A549 (cell line): Measurements from ENCODE around the gene CLEC4M. TPM values are rescaled to one million over a fixed set of nuclear protein-coding genes. Genes with fewer than 3 reads are reported as not detected.

ENCODE experiments used
- ATAC-seq, 2 experiments: fragments of 200-7000 bp in 1 of 2; fragments of >200 bp in 1 of 2; cut with Nextera tagmentation in 1 of 2; cut with Tn5 transposase in 1 of 2; 3 replicates each; pipeline versions ENCODE4 v1.8.0 to v1.9.1; 2018 to 2020; ENCODE audit warnings: mild to moderate bottlenecking in 1 of 2, moderate library complexity in 1 of 2
- CTCF ChIA-PET: fragments of 300-600 bp; sonication (Branson Sonifier 250); formaldehyde crosslinking; extraction: SDS; loops from one replicate; lab custom pipeline; 2021; ENCODE audit warnings: antibody characterized with exemption, inconsistent platforms; lab: Yijun Ruan, JAX
- POLR2A ChIA-PET: fragments of 350-600 bp; formaldehyde crosslinking; extraction: SDS; loops from one replicate; lab custom pipeline; 2021; ENCODE audit warnings: antibody characterized with exemption, inconsistent platforms; lab: Yijun Ruan, JAX
- DNase-seq, 2 experiments: peaks; one replicate each; pipeline versions ENCODE4 v3.0.0 to v3.0.0-alpha.2; 2011 to 2016; ENCODE audit warnings: low read depth in 1 of 2, low spot score in 1 of 2
- FAIRE-seq: peaks from 2 replicates; lab custom pipeline; 2011; peaks lifted over from hg19 to GRCh38; lab: Jason Lieb, UNC
- H3K27ac ChIP-seq, 2 experiments: fragments of >200 bp; sonication (Bioruptor Twin); formaldehyde crosslinking; 3 replicates each; pipeline ENCODE4 v1.5.1; 2016 to 2017
- H3K4me1 ChIP-seq: fragments of >200 bp; sonication (Bioruptor Twin); formaldehyde crosslinking; 3 replicates; pipeline ENCODE4 v1.6.1; 2016
- H3K4me2 ChIP-seq: fragments of >200 bp; sonication (Bioruptor Twin); formaldehyde crosslinking; 3 replicates; pipeline ENCODE4 v1.6.1; 2016
- H3K4me3 ChIP-seq: fragments of >200 bp; sonication (Bioruptor Twin); formaldehyde crosslinking; 3 replicates; pipeline ENCODE4 v1.5.1; 2016
- H3K9me3 ChIP-seq: fragments of >200 bp; sonication (Bioruptor Twin); formaldehyde crosslinking; 3 replicates; pipeline ENCODE4 v1.6.1; 2016
- ATOH8 ChIP-seq: fragments of 250-450 bp; sonication (Bioruptor Pico); IDR thresholded peaks from 2 replicates; pipeline ENCODE4 v1.5.0; 2020; ENCODE audit warnings: low read depth, mild to moderate bottlenecking, moderate library complexity
- CBX2 ChIP-seq: fragments of 200-600 bp; sonication (generic); IDR thresholded peaks from 2 replicates; pipeline ENCODE4 v1.6.1; 2016; ENCODE audit warnings: low read depth, mild to moderate bottlenecking, borderline replicate concordance
- CEBPB ChIP-seq, 2 experiments: fragments of >200 bp in 1 of 2; sonication (Bioruptor Twin) in 1 of 2; formaldehyde crosslinking in 1 of 2; IDR thresholded peaks; 2 replicates each; pipeline ENCODE4 v1.6.1; 2012 to 2016
- CHD2 ChIP-seq: fragments of 150-350 bp; IDR thresholded peaks from 2 replicates; pipeline ENCODE4 v1.6.1; 2014; ENCODE audit warnings: low read length; ENCODE audit not compliant: partially characterized antibody
- EHF ChIP-seq: fragments of 250-450 bp; sonication (Bioruptor Pico); IDR thresholded peaks from 2 replicates; pipeline ENCODE4 v1.5.0; 2020; ENCODE audit warnings: mild to moderate bottlenecking
- ESRRA ChIP-seq: fragments of 150-350 bp; IDR thresholded peaks from 2 replicates; pipeline ENCODE4 v1.6.1; 2014; ENCODE audit warnings: mild to moderate bottlenecking, low read length, borderline replicate concordance
- FOSB ChIP-seq: fragments of 250-450 bp; sonication (Bioruptor Pico); IDR thresholded peaks from 2 replicates; pipeline ENCODE4 v1.5.0; 2020; ENCODE audit warnings: mild to moderate bottlenecking, moderate library complexity
- FOXS1 ChIP-seq: fragments of 250-450 bp; sonication (Bioruptor Pico); IDR thresholded peaks from 2 replicates; pipeline ENCODE4 v1.5.0; 2020; ENCODE audit warnings: mild to moderate bottlenecking, moderate library complexity
- HMGXB4 ChIP-seq: fragments of 250-450 bp; sonication (Bioruptor Pico); IDR thresholded peaks from 2 replicates; pipeline ENCODE4 v1.5.0; 2021; ENCODE audit warnings: mild to moderate bottlenecking, moderate library complexity, borderline replicate concordance
- HOXB5 ChIP-seq: fragments of 250-450 bp; sonication (Bioruptor Pico); IDR thresholded peaks from 2 replicates; pipeline ENCODE4 v1.5.0; 2020; ENCODE audit warnings: mild to moderate bottlenecking, moderate library complexity
- MAFK ChIP-seq: fragments of 450-650 bp; IDR thresholded peaks from 2 replicates; pipeline ENCODE4 v1.6.1; 2014; ENCODE audit not compliant: partially characterized antibody
- MAX ChIP-seq: IDR thresholded peaks from 2 replicates; pipeline ENCODE4 v1.6.1; 2012
- MAZ ChIP-seq: fragments of 150-350 bp; IDR thresholded peaks from 2 replicates; pipeline ENCODE4 v1.6.1; 2014; ENCODE audit warnings: antibody characterized with exemption, low read depth, low read length, borderline replicate concordance
- NPAS2 ChIP-seq: fragments of 250-450 bp; sonication (Bioruptor Pico); IDR thresholded peaks from 2 replicates; pipeline ENCODE4 v1.8.0; 2022; ENCODE audit warnings: mild to moderate bottlenecking, moderate library complexity, borderline replicate concordance
- POLR2A ChIP-seq: IDR thresholded peaks from 2 replicates; pipeline ENCODE4 v1.6.1; 2012; ENCODE audit warnings: mild to moderate bottlenecking, low read length
- POLR2AphosphoS2 ChIP-seq: conservative IDR thresholded peaks from 2 replicates; pipeline ENCODE4 v1.6.1; 2012; ENCODE audit warnings: low read length, improper control_type of control experiment, inconsistent platforms
- RCOR1 ChIP-seq: fragments of 150-350 bp; IDR thresholded peaks from 2 replicates; pipeline ENCODE4 v1.6.1; 2014; ENCODE audit warnings: antibody characterized with exemption, low read length, low read depth
- RFX5 ChIP-seq: fragments of 450-650 bp; IDR thresholded peaks from 2 replicates; pipeline ENCODE4 v1.7.1; 2014; ENCODE audit warnings: antibody characterized with exemption, mild to moderate bottlenecking, moderate library complexity
- SMC3 ChIP-seq: fragments of >200 bp; sonication (Bioruptor Twin); formaldehyde crosslinking; IDR thresholded peaks from 3 replicates; pipeline ENCODE4 v1.6.1; 2018; ENCODE audit warnings: inconsistent platforms
- USF2 ChIP-seq: fragments of 450-650 bp; IDR thresholded peaks from 2 replicates; pipeline ENCODE4 v1.6.1; 2014; ENCODE audit warnings: antibody characterized with exemption
- ZFP36 ChIP-seq: fragments of 450-650 bp; IDR thresholded peaks from 2 replicates; pipeline ENCODE4 v1.6.1; 2014; ENCODE audit warnings: borderline replicate concordance; ENCODE audit not compliant: partially characterized antibody
- WGBS: methylation state at CpG from one replicate; pipeline ENCODE4 v1.1.6; 2017; ENCODE audit errors: missing lambda C conversion rate; 5-methylcytosine and 5-hydroxymethylcytosine counted together
- polyA plus RNA-seq, 4 experiments: library from polyadenylated mRNA; depleted of rRNA in 3 of 4; stranded (reverse); fragments of >200 nt; fragmentation: RNase III in 1 of 4; extraction: RNeasy Plus Mini Kit Qiagen cat#74134 plus additional on column Dnase treatment in 1 of 4; gene quantifications; 2 replicates in 3 of 4; 3 replicates in 1 of 4; pipeline ENCODE4 v1.2.3, GENCODE V29; 2011 to 2017

CLEC4M gene
- polyA plus RNA-seq, 2 of the 4 experiments (the other 2 are of a cell fraction): not detected

- CTCF ChIA-PET: interaction anchor here (1.4 kb wide), 1 partner anchor 168 kb away, joined by 3 read pairs; no protein-coding TSS in a partner anchor
- WGBS: 0% methylated on average over 1 of the region's 1 CpG
- no peak for ATAC-seq
- POLR2A ChIA-PET: no interaction called here
- H3K4me1 ChIP-seq: no peaks in the 10 kb centered on the region
- H3K4me2 ChIP-seq: no peak overlapping the region
- no peak overlapping the region for H3K4me3 ChIP-seq
- FAIRE-seq: no peak
- H3K27ac ChIP-seq: no peak overlapping the region
- no peak for TF ChIP-seq FOSB (CRISPR knock-in tag)
- no peak for TF ChIP-seq HOXB5 (CRISPR knock-in tag)
- no peak for TF ChIP-seq EHF
- no peak for TF ChIP-seq FOXS1 (CRISPR knock-in tag)
- TF ChIP-seq ZFP36: no peak
- no peak for TF ChIP-seq CHD2
- no peak for TF ChIP-seq MAX
- TF ChIP-seq MAFK: no peak
- no peak for TF ChIP-seq ATOH8 (CRISPR knock-in tag)
- no peak for TF ChIP-seq POLR2AphosphoS2
- no peak for TF ChIP-seq RFX5
- TF ChIP-seq HMGXB4 (CRISPR knock-in tag): no peak
- TF ChIP-seq RCOR1: no peak
- TF ChIP-seq POLR2A: no peak
- TF ChIP-seq ESRRA: no peak
- H3K9me3 ChIP-seq: no peaks in the 10 kb centered on the region
- DNase-seq: no peak
Observed at GRCh38 chr19:7736148-7736547, 26.9 kb upstream of the CLEC4M start.

GRCh38 chr19:7737215-7737614, 25.8 kb upstream of the CLEC4M start:
- no peak for TF ChIP-seq MAZ
- ATAC-seq (no peak), FAIRE-seq (no peak), DNase-seq (no peak)
- H3K9me3 ChIP-seq: no peaks in the 10 kb centered on the region
- H3K4me2 ChIP-seq: no peak overlapping the region
- no peak overlapping the region for H3K27ac ChIP-seq
- H3K4me3 ChIP-seq: no peak overlapping the region
- POLR2A ChIA-PET: no interaction called here
- CTCF ChIA-PET: no interaction called here
- no peaks in the 10 kb centered on the region for H3K4me1 ChIP-seq
- 27% methylated on average over 11 of the region's 11 CpGs for WGBS

- 55% methylated on average over 7 of the region's 7 CpGs for WGBS
- DNase-seq: no peak
- no peak for TF ChIP-seq NPAS2 (CRISPR knock-in tag)
- no peak for TF ChIP-seq USF2
- TF ChIP-seq CEBPB (IDR thresholded peaks at IDR 0.05): no peak
- no peak for TF ChIP-seq CBX2
- no peak for TF ChIP-seq CHD2
- no peak for TF ChIP-seq SMC3
- CTCF ChIA-PET: no interaction called here
- no peaks in the 10 kb centered on the region for H3K9me3 ChIP-seq
- H3K4me3 ChIP-seq: no peak overlapping the region
- H3K27ac ChIP-seq: no peak overlapping the region
- no peak for ATAC-seq
- no peak overlapping the region for H3K4me2 ChIP-seq
- FAIRE-seq: no peak
- POLR2A ChIA-PET: no interaction called here
- H3K4me1 ChIP-seq: no peaks in the 10 kb centered on the region
Observed at GRCh38 chr19:7738023-7738422, 25.0 kb upstream of the CLEC4M start.
